Activated T-helper 9 cell treated with anti-CD3 and anti-CD28 coated beads, Interleukin-2, amount 50 U/mL, for 16 hours (primary cell): ENCODE data around the gene OR8I2.
"Not testable (repeated sequence)": the region's sequence is repeated elsewhere in the genome, so short reads cannot be mapped to it uniquely, and the experiment has no call there.

Source experiments
- DNase-seq: peaks from one replicate; pipeline ENCODE4 v3.0.0-alpha.2; 2020; ENCODE audit warnings: low read depth

OR8I2 gene

GRCh38 chr11:56093008-56093407 is at the start of gene OR8I2:
TSS of gene OR8I2 (plus strand) at chr11:56093308. CDS start at chr11:56093308, 0 bp downstream.
- DNase-seq: no peak

- no peak for DNase-seq
Measured at GRCh38 chr11:56045538-56045937, 47.6 kb upstream of the OR8I2 start.

- no peak for DNase-seq
Measured at GRCh38 chr11:56048480-56048879, 44.6 kb upstream of the OR8I2 start.

GRCh38 chr11:56049487-56049886 is 43.6 kb upstream of the OR8I2 start:
- DNase-seq: no peak

- not testable (repeated sequence) for DNase-seq
Measured at GRCh38 chr11:56056366-56056765, 36.7 kb upstream of the OR8I2 start.

- not testable (repeated sequence) for DNase-seq
Measured at GRCh38 chr11:56057661-56058237, 35.4 kb upstream of the OR8I2 start.

- DNase-seq: not testable (repeated sequence)
Measured at GRCh38 chr11:56058260-56058780, 34.8 kb upstream of the OR8I2 start.

GRCh38 chr11:56066980-56067379 is 26.1 kb upstream of the OR8I2 start:
- no peak for DNase-seq

- no peak for DNase-seq
Measured at GRCh38 chr11:56089697-56090096, 3.4 kb upstream of the OR8I2 start.

- no peak for DNase-seq
Measured at GRCh38 chr11:56103210-56103737, 10.2 kb downstream of the OR8I2 start, which contains the start of gene OR8H2. TSS of gene OR8H2 (plus strand) at chr11:56103687. CDS start at chr11:56105043, 1,356 bp downstream.

GRCh38 chr11:56122073-56122472 is 29.0 kb downstream of the OR8I2 start, which contains the start of gene OR8H3:
TSS of gene OR8H3 (plus strand) at chr11:56122373. CDS start at chr11:56122373, 0 bp downstream.
- no peak for DNase-seq

- DNase-seq: no peak
Measured at GRCh38 chr11:56140151-56140661, 47.1 kb downstream of the OR8I2 start, which contains the start of gene OR8J3. TSS of gene OR8J3 (minus strand) at chr11:56140201. CDS start at chr11:56137718, 2,483 bp downstream.

- not testable (repeated sequence) for DNase-seq
Measured at GRCh38 chr11:56143681-56144080, 50.6 kb downstream of the OR8I2 start.
